HepG2 (cell line): ENCODE results near the gene KCNH6. TPM values are rescaled to one million over a fixed set of nuclear protein-coding genes. Genes with fewer than 3 reads are reported as not detected.

Experiments
- ATAC-seq: fragments of 200-7000 bp; cut with Tn5 transposase; 3 replicates; pipeline ENCODE4 v1.9.1; 2020; ENCODE audit warnings: mild to moderate bottlenecking, moderate library complexity
- BruUV-seq: library from RNA; stranded (reverse); fragments of 400-500 nt; replicated peaks from 2 replicates; lab custom pipeline; 2021; lab: Mats Ljungman, UMichigan
- CTCF ChIA-PET: fragments of 300-600 bp; formaldehyde crosslinking; extraction: SDS; loops from one replicate; lab custom pipeline; 2021; ENCODE audit warnings: low total read pairs, inconsistent platforms, low intra/inter-chr PET ratio; lab: Yijun Ruan, JAX
- POLR2A ChIA-PET: fragments of 350-600 bp; sonication (Branson Sonifier 250); formaldehyde crosslinking; loops from one replicate; lab custom pipeline; 2020; ENCODE audit warnings: antibody characterized with exemption, inconsistent platforms; lab: Yijun Ruan, JAX
- DNase-seq: peaks from one replicate; pipeline ENCODE4 v3.0.0-alpha.2; 2015; ENCODE audit warnings: low spot score
- FAIRE-seq: peaks from 3 replicates; lab custom pipeline; 2011; peaks lifted over from hg19 to GRCh38; lab: Jason Lieb, UNC
- H2AFZ ChIP-seq: one replicate; pipeline ENCODE4 v1.6.1; 2011; ENCODE audit warnings: low read length, inconsistent platforms
- H3K27ac ChIP-seq: fragments of 300-600 bp; 3 replicates; pipeline ENCODE4 v1.8.0; 2011; ENCODE audit warnings: mixed run types, mild to moderate bottlenecking, mixed read lengths, low read length, inconsistent platforms; ENCODE audit not compliant: insufficient read depth; ENCODE audit errors: extremely low read length
- H3K27me3 ChIP-seq, 2 experiments: fragments of 200-600 bp in 1 of 2; 2 replicates in 1 of 2; 3 replicates in 1 of 2; pipeline versions ENCODE4 v1.6.0 to v1.8.0; 2011; ENCODE audit warnings: low read length in 2 of 2, mild to moderate bottlenecking in 2 of 2, moderate library complexity in 2 of 2, inconsistent platforms in 1 of 2; ENCODE audit not compliant: insufficient read depth in 2 of 2, control insufficient read depth in 1 of 2
- H3K36me3 ChIP-seq, 2 experiments: fragments of 200-600 bp in 1 of 2; replicated peaks in 1 of 2; 2 replicates in 1 of 2; 3 replicates in 1 of 2; pipeline versions ENCODE4 v1.5.1 to v1.8.0; 2011; ENCODE audit warnings: low read length in 2 of 2, inconsistent platforms in 1 of 2; ENCODE audit not compliant: insufficient read depth in 2 of 2, control insufficient read depth in 1 of 2
- H3K4me1 ChIP-seq: 2 replicates; pipeline ENCODE4 v1.5.1; 2012; ENCODE audit warnings: low read length, inconsistent platforms; ENCODE audit not compliant: insufficient read depth
- H3K4me2 ChIP-seq: 2 replicates; pipeline ENCODE4 v1.6.0; 2011; ENCODE audit warnings: low read depth, low read length, inconsistent platforms
- H3K4me3 ChIP-seq, 3 experiments: fragments of 200-600 bp in 1 of 3; sonication (generic), shearing (Covaris generic) in 1 of 3; replicated peaks in 1 of 3; 2 replicates each; pipeline ENCODE4 v1.5.1; 2011 to 2016; ENCODE audit warnings: low read length in 3 of 3, inconsistent platforms in 2 of 3, low read depth in 2 of 3, mild to moderate bottlenecking in 2 of 3, control low read depth in 1 of 3, mixed read lengths in 1 of 3; ENCODE audit not compliant: insufficient read depth in 1 of 3
- H3K79me2 ChIP-seq: one replicate; pipeline ENCODE4 v1.6.1; 2011; ENCODE audit warnings: low read length, inconsistent platforms; ENCODE audit not compliant: insufficient read depth
- H3K9ac ChIP-seq: 2 replicates; pipeline ENCODE4 v1.6.0; 2011; ENCODE audit warnings: mild to moderate bottlenecking, low read depth, low read length, inconsistent platforms; ENCODE audit not compliant: insufficient read depth
- H3K9me3 ChIP-seq: 2 replicates; pipeline ENCODE4 v1.5.1; 2012; ENCODE audit warnings: mild to moderate bottlenecking, low read length
- H4K20me1 ChIP-seq: 2 replicates; pipeline ENCODE4 v1.6.0; 2011; ENCODE audit warnings: inconsistent platforms, mild to moderate bottlenecking, low read length, moderate library complexity; ENCODE audit not compliant: insufficient read depth
- AHR ChIP-seq: IDR thresholded peaks from 2 replicates; pipeline ENCODE4 v1.6.1; 2018; ENCODE audit warnings: missing genetic modification reagents, missing compliant biosample characterization
- BCL6 ChIP-seq: IDR thresholded peaks from 2 replicates; pipeline ENCODE4 v1.6.1; 2016; ENCODE audit warnings: missing genetic modification reagents, missing compliant biosample characterization
- CENPX ChIP-seq: sonication (generic); formaldehyde crosslinking; IDR thresholded peaks from 2 replicates; pipeline ENCODE4 v1.9.0; 2021; ENCODE audit warnings: mild to moderate bottlenecking, missing genetic modification reagents, moderate library complexity
- EED ChIP-seq: sonication (generic); formaldehyde crosslinking; IDR thresholded peaks from 2 replicates; pipeline ENCODE4 v1.5.0; 2020; ENCODE audit warnings: mild to moderate bottlenecking, missing genetic modification reagents
- HNRNPL ChIP-seq: fragments of 200-400 bp; formaldehyde crosslinking; IDR thresholded peaks from 2 replicates; pipeline ENCODE4 v1.6.1; 2017; ENCODE audit warnings: mild to moderate bottlenecking, low read depth, low read length
- KLF15 ChIP-seq: sonication (generic); formaldehyde crosslinking; IDR thresholded peaks from 2 replicates; pipeline ENCODE4 v1.8.1; 2023; ENCODE audit warnings: borderline replicate concordance, mild to moderate bottlenecking, inconsistent platforms, missing genetic modification reagents, mixed read lengths
- PATZ1 ChIP-seq: sonication (generic); formaldehyde crosslinking; IDR thresholded peaks from 2 replicates; pipeline ENCODE4 v1.4.0; 2020; ENCODE audit warnings: missing genetic modification reagents
- TOE1 ChIP-seq: sonication (generic); formaldehyde crosslinking; IDR thresholded peaks from 2 replicates; pipeline ENCODE4 v1.4.0; 2020; ENCODE audit warnings: mild to moderate bottlenecking, missing genetic modification reagents
- XBP1 ChIP-seq: sonication (generic); formaldehyde crosslinking; IDR thresholded peaks from 2 replicates; pipeline ENCODE4 v1.5.0; 2020; ENCODE audit warnings: missing genetic modification reagents
- ZFX ChIP-seq: sonication (generic); formaldehyde crosslinking; IDR thresholded peaks from 2 replicates; pipeline ENCODE4 v1.4.0; 2020; ENCODE audit warnings: mild to moderate bottlenecking, low read depth, missing genetic modification reagents, moderate library complexity
- ZNF282 ChIP-seq: fragments of 450-650 bp; IDR thresholded peaks from 2 replicates; pipeline ENCODE4 v1.6.1; 2018; ENCODE audit not compliant: partially characterized antibody
- ZNF563 ChIP-seq: sonication (generic); formaldehyde crosslinking; IDR thresholded peaks from 2 replicates; pipeline ENCODE4 v1.8.0; 2022; ENCODE audit warnings: mild to moderate bottlenecking, moderate library complexity, missing genetic modification reagents
- ZNF747 ChIP-seq: sonication (generic); formaldehyde crosslinking; IDR thresholded peaks from 2 replicates; pipeline ENCODE4 v1.8.1; 2023; ENCODE audit warnings: missing genetic modification reagents, mild to moderate bottlenecking, borderline replicate concordance
- WGBS: methylation state at CpG from one replicate; pipeline ENCODE4 v1.1.6; 2017; ENCODE audit warnings: low lambda C conversion rate; 5-methylcytosine and 5-hydroxymethylcytosine counted together
- in situ Hi-C: cut with HindIII; loops from 2 replicates; pipeline ENCODE4 v1.10.0; 2017; ENCODE audit warnings: low pct_unique_long_range_greater_than_20kb; ENCODE audit not compliant: extremely low pct_ligation_motif_present
- intact Hi-C: fragments of 100-400 bp; cut with micrococcal nuclease; formaldehyde crosslinking; loops from one replicate; pipeline ENCODE4 v1.10.0; 2022; ENCODE audit not compliant: unreplicated experiment
- polyA plus RNA-seq, 8 experiments: library from polyadenylated mRNA; depleted of rRNA in 3 of 8; stranded (reverse) in 7 of 8; unstranded in 1 of 8; fragments of >200 nt; fragmentation: Illumina TruSeq in 4 of 8; extraction: Trizol in 4 of 8; gene quantifications; 2 replicates each; pipeline versions ENCODE4 v1.2.1 to v1.2.3, GENCODE V29; 2011 to 2016; ENCODE audit warnings: low read depth in 4 of 8, missing spikeins in 1 of 8, mixed read lengths in 1 of 8; ENCODE audit not compliant: insufficient read depth in 1 of 8
- total RNA-seq, 5 experiments: library from RNA; depleted of rRNA; stranded (reverse); fragments of >200 nt; fragmentation: Illumina TruSeq; extraction: Trizol; gene quantifications; 2 replicates each; pipeline ENCODE4 v1.2.3, GENCODE V29; 2016; ENCODE audit warnings: low read depth in 1 of 5

KCNH6 gene
- total and polyA plus RNA-seq, 2 of the 13 experiments (the other 11 are each of a cell fraction or from before 2014, with no cell fraction given) = 0.05 to 0.18 TPM

- H3K4me2 ChIP-seq = peak overlapping the region; percentile 31; the same call in 1 of the 2 replicates
- intact Hi-C loops (no loop called here), in situ Hi-C loops (no loop called here)
- peaks cover 19 to 65% of the 10 kb centered on the region in 2 experiments for H3K27me3 ChIP-seq
- H3K4me1 ChIP-seq = peaks cover 57% of the 10 kb centered on the region
- DNase-seq (no peak), FAIRE-seq (no peak), ATAC-seq (no peak)
- POLR2A ChIA-PET = interaction anchor here (0.7 kb wide), 1 partner anchor 9 kb away, joined by 4 read pairs; no protein-coding TSS in a partner anchor
- CTCF ChIA-PET = no interaction called here
- no peaks in the 10 kb centered on the region for H3K79me2 ChIP-seq
- H3K36me3 ChIP-seq = no peaks in the 10 kb centered on the region
- WGBS = 6% methylated on average over 4 of the region's 4 CpGs
- H3K4me3 ChIP-seq = no peak overlapping the region
- H3K9ac ChIP-seq = no peak overlapping the region
- no peak overlapping the region for H3K27ac ChIP-seq
- TF ChIP-seq PATZ1 (CRISPR knock-in tag) (0 out of 2 replicates have a peak, but pooled peaks have one; percentile 22), BCL6 (CRISPR knock-in tag) (no peak), ZFX (CRISPR knock-in tag) (0 out of 2 replicates have a peak, but pooled peaks have one; percentile 13)
- H3K9me3 ChIP-seq = no peaks in the 10 kb centered on the region
- H2AFZ ChIP-seq = no peak overlapping the region
- H4K20me1 ChIP-seq = no peaks in the 10 kb centered on the region
- no TSS peak for BruUV-seq
Observed at GRCh38 chr17:63540590-63540989, 17.4 kb downstream of the KCNH6 start.

- no TSS peak for BruUV-seq
- in situ Hi-C loops (no loop called here), intact Hi-C loops (no loop called here)
- peaks cover 19 to 56% of the 10 kb centered on the region in 2 experiments for H3K27me3 ChIP-seq
- no peaks in the 10 kb centered on the region for H3K79me2 ChIP-seq
- H3K27ac ChIP-seq = no peak overlapping the region
- H4K20me1 ChIP-seq = no peaks in the 10 kb centered on the region
- CTCF ChIA-PET = no interaction called here
- DNase-seq (no peak), ATAC-seq (no peak), FAIRE-seq (no peak)
- H3K4me2 ChIP-seq = peak overlapping the region; percentile 32; the same call in 1 of the 2 replicates
- H3K4me1 ChIP-seq = peaks cover 73% of the 10 kb centered on the region
- H3K4me3 ChIP-seq = no peak overlapping the region
- no peaks in the 10 kb centered on the region for H3K36me3 ChIP-seq
- 34% methylated on average over 4 of the region's 9 CpGs for WGBS
- no peak overlapping the region for H3K9ac ChIP-seq
- H2AFZ ChIP-seq = no peak overlapping the region
- H3K9me3 ChIP-seq = no peaks in the 10 kb centered on the region
- POLR2A ChIA-PET = interaction anchor here (1.1 kb wide), 1 partner anchor 9 kb away, joined by 4 read pairs; no protein-coding TSS in a partner anchor
- TF ChIP-seq XBP1 (CRISPR knock-in tag) (no peak), CENPX (CRISPR knock-in tag) (no peak), ZNF563 (CRISPR knock-in tag) (0 out of 2 replicates have a peak, but pooled peaks have one; percentile 42), TOE1 (CRISPR knock-in tag) (no peak), KLF15 (no peak), ZNF282 (no peak), ZNF747 (CRISPR knock-in tag) (0 out of 2 replicates have a peak, but pooled peaks have one; percentile 59), HNRNPL (0 out of 2 replicates have a peak, but pooled peaks have one; percentile 23), AHR (CRISPR knock-in tag) (no peak), EED (CRISPR knock-in tag) (0 out of 2 replicates have a peak, but pooled peaks have one; percentile 47)
Observed at GRCh38 chr17:63542218-63542545, 19.0 kb downstream of the KCNH6 start.
